OCI-LY7 (cell line): ENCODE data around the gene ADAMTS4.

Source experiments
- CTCF ChIP-seq: fragments of 200-600 bp; sonication (generic); conservative IDR thresholded peaks from 2 replicates; pipeline ENCODE4 v1.5.1; 2014; ENCODE audit warnings: mild to moderate bottlenecking, antibody characterized with exemption, low read length, moderate library complexity, mixed read lengths
- EZH2phosphoT487 ChIP-seq: fragments of 200-600 bp; sonication (generic); IDR thresholded peaks from 2 replicates; pipeline ENCODE4 v1.6.1; 2018; ENCODE audit warnings: low read depth, borderline replicate concordance, mild to moderate bottlenecking, mixed run types, antibody characterized with exemption, low read length, moderate library complexity, mixed read lengths

DNA sequence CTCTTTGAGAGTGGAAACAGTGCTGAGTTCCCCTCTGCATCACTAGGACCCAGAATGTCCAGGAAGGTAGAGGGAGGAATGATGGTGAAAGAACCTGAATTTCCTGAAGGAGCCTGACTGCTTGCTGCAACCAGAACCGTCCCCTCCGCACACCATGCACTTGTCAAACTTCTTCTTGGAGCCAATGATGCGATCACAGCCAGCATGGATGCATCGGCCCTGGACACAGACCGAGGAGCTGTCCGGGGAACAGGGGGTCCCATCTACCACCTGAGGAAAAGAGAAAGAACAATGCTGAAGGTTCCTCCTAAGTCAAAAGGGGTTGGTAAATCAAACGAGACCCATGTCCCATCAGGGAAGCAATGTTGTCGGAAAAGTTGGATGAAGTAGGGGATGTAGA is 6.9 kb downstream of the ADAMTS4 start:
- TF ChIP-seq CTCF (no peak), EZH2phosphoT487 (no peak)
